Measurements from ENCODE around the gene AIM2. TPM values are rescaled to one million over a fixed set of nuclear protein-coding genes. Genes with fewer than 3 reads are reported as not detected.
"Not testable (repeated sequence)": the region's sequence is repeated elsewhere in the genome, so short reads cannot be mapped to it uniquely, and the experiment has no call there.

Gene AIM2
- polyA plus RNA-seq, 1 donor: 0.08 TPM

GRCh38 chr1:159081626-159082025 lies 5.1 kb upstream of the AIM2 start:
- DNase-seq: no peak

DNA sequence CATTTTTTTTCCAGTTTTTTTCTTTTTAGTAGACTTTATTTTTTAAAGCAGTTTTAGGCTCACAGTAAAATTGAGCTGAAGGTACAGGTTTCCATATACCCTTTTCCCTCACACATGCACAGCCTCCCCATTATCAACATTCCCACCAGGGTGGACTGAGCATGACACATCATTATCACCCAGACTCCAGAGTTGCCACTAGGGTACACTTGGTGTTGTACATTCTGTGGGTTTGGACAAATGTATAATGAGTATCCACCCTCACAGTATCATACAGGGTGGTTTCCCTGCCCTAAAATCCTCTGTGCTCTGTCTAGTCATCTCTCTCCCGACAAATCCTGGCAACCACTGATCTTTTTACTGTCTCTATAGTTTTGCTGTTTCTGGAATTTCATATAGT lies 3.0 kb upstream of the AIM2 start:
- DNase-seq: no peak

DNA sequence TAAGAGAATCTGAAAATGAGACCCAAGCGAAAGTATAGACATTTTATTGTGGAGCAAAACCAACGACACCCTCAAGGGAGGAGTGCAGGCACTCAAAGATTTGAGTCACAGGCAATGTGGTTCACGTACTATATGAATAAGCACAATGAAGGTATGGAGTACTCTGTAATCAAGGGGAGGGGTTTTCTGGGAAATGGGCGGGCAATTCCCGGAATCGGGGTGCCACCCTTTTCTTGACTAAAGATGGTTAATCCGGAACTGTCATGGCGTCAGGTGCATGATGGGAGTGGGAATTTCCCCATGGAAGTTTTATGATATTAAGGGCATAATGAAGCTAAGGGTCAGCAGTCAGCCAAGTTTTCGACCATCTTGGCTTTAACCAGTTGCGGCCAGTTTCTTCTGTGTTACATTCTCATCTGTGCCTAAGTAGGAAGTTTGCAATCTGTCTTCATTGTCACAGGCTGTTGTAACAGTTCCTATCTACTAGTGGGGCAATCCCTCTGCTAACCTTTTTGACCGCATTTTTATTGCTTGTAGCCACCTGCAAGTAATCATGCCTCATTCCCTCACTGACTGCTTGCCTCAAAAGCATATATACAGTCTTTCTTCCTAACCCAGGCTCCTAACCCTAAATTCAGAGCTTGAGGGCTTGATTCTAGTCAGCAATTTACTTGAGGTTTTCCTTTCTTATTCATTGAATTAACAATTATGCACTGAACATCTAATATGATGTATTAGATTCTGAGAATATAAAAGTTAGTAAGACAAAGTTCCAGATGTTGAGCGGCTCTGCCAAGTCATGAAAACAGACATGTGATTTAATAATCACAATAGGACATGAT lies 775 bp upstream of the AIM2 start:
- no peak for DNase-seq

DNA sequence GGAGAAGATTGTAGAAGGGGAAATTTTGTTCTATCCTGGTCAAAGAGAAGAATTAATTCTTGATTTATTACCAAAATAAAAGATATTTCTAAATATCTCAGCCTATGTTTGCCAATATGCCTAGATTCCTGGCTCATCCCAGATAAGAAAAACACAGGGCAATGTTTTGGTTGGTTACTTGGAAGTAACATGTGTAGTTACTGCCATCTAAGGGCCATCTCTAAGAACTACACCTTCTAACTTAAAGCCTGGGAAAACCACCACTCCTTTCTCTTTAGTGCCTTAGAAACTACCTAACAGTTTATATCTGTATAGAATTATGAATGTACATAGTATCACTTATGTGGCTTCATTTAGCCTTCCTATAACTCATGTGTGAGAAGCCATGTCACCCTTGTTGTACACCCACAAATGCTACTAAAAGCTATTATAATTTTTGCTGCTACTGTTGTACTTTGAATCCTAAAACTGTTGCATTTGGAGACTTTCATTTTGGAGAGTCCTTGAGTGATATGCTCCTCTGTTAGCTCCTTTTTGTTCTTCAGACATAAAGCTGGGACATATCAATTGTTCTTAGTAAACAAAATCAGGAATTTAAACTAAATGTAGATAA lies 4.5 kb downstream of the AIM2 start:
- peak; percentile 54 for DNase-seq

- DNase-seq: no peak
These were observed 7.7 kb downstream of the AIM2 start for GRCh38 chr1:159068886-159069285.

- DNase-seq: no peak
These were observed 8.6 kb downstream of the AIM2 start for GRCh38 chr1:159067699-159068621.

- DNase-seq: no peak
These were observed 10.5 kb downstream of the AIM2 start for GRCh38 chr1:159066108-159066507.

DNA sequence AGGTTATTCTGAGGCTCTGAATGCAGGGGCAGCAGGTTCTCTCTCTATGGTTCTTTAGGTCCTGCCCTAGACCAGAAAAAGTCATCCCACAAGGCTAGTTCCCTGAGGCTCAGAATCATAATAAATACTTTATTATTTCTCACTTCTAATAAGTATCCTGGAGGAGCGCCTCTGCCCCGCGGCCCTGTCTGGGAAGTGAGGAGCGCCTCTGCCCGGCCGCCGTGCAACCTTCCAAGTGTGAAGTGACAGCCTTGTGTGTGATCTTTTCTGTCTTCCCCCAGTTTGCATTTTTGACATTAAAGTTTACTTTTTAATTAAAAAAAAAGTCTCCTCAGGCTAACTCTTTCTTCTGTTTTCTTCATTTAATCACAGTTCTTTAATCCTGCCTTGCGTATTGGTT lies 11.5 kb downstream of the AIM2 start:
- no peak for DNase-seq

DNA sequence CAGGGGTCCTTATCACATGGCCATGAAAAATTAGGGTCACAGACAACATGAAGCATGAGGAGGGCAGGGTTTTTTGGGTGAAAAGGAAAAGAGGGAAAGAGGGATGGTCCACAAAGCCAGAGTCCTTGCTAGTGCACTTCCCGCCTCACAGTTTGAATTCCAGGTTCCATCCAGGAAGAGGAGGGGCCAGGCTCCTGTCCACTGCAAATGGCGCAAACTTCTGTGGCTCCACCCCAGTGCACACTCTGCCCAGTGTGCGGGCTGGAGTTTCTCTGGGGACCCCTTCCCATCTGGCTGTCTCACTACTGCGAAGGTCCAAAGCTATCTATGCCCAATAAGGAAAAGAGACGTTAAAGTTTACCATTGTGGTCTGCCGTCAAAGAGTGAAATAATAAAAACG lies 17.8 kb downstream of the AIM2 start:
- no peak for DNase-seq

DNA sequence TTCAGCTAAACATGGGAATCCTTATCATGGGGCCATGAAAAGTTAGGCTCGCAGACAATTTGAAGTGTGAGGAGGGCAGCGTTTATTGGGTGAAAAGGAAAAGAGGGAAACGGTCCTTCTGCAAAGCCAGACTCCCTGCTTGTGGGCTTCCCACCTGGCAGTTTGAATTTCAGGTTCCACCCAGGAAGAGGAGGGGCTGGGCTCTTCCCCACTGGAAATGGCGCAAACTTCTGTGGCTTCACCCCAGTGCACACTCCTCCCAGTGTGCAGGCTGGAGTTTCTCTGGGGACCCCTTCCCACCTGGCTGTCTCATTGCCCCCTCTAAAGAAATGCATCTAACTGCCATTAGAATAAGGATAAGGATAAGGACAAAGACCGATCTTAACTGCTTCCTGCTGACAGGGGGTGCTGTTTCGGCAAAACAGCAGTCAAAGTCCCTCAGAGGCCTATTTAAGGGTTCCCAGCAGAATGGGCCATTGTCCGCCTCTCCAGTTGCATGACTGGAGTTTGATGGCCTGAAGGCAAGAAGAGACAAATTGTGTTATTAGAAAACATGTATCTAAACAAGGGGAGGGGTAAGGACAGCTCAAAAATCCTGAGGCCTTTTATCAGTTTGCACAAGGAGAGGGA lies 20.4 kb downstream of the AIM2 start:
- no peak for DNase-seq

- no peak for DNase-seq
These were observed 21.4 kb downstream of the AIM2 start for GRCh38 chr1:159055181-159055641.

DNA sequence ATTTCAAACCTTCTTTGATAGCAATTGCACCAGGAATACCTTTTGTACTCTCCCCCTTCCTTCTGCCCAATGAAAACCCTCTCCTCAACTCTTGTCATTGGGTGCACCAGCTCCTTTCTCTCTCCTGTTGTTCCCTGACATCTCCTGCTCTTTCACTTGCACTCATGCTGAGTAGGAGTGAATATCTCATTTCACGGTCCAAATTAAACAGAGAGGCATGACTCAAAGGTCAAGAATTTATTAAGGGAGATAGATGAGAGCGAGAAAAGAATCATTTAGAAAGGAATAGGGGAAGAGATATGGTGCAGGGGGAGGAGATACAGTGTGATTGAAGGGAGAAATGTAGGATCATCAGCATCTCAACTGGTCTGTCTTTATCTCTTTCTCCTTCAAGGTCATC lies 22.1 kb downstream of the AIM2 start:
- no peak for DNase-seq

DNA sequence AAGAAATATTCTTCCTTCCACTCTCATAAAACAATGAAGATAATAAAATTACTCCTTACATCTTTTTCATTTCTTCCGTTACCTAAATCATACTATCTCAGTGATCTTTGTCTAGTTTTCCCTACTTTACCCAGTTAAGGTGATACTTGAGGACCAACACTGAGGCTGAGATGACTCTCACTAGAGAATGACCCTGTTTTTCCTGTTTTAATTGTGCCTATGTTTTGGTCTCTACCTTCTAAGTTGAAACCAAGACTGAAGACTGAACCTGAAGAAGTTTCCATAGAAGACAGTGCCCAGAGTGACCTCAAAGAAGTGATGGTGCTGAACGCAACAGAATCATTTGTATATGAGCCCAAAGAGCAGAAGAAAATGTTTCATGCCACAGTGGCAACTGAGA lies 25.1 kb downstream of the AIM2 start:
- no peak for DNase-seq

GRCh38 chr1:159046486-159046885 lies 30.1 kb downstream of the AIM2 start:
- DNase-seq: not testable (repeated sequence)

GRCh38 chr1:159040893-159041724 lies 35.5 kb downstream of the AIM2 start:
- no peak for DNase-seq

- no peak for DNase-seq
These were observed 36.4 kb downstream of the AIM2 start for GRCh38 chr1:159040206-159040605.

DNA sequence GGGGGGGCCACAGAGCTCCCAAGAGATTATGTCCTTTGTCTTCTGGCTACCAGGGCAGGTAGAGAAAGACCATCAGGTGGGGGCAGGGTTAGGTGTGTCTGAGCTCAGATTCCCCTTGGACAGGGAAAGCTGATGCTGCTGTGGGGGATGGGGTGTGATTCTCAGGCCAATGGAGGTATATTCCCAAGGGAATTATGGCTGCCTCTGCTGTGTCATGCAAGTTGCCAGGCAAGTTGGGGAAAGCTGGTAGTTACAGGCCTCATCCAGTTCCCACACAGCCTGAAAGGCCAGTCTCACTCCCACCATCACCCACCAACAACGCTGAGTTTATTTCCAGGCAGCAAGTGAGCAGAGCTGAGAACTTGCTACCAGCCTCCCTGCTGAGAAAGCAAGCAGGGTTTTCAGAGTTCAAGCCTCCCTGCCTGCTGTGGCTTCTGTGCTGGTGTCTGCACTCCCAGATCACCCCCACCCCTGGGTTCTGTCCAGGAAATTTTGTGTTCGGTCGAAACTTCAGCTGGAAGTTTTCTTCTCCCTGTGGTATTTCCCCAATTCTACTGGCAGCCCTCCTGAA lies 45.6 kb downstream of the AIM2 start:
- no peak for DNase-seq

DNA sequence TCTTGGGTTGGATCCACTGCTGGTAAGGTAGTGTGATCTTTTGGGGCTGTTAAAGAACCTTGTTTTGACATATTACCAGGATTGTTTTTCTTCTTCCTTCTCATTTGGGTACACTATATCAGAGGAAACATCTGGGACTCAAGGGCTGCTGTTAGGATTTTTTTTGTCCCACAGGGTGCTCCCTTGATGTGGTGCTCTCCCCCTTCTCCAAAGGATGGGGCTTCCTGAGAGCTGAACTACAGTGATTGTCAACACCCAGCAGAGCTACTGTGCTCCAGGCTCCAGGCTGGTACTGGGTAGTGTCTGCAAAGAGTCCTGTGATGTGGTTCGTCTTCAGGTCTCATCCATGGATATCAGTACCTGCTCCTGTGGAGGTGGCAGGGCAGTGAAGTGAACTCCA lies 46.3 kb downstream of the AIM2 start:
- no peak for DNase-seq

GRCh38 chr1:159026841-159027240 lies 49.7 kb downstream of the AIM2 start:
- DNase-seq: not testable (repeated sequence)

- no peak for DNase-seq
These were observed 51.5 kb downstream of the AIM2 start for GRCh38 chr1:159025043-159025442.

DNA sequence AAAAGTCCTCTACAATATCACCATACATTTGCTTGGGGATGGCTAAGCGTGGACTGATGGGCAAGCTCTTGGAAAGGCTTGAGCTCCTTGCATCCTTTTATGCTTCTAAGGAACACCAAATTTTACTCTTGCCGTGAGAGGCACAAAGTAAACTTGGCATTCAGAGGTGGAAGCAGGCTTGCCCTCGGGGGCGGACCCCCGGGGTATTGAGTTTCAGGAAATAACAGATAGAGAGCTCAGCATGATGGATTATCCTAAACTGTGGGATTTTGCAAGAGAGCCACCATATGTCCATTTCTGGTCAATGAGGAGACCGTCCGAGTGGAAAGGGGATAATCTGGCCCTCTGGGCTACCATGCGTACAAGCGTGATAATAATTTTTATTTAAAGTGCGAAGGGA lies 52.8 kb downstream of the AIM2 start:
- no peak for DNase-seq
